Vagina (tissue), 2 donors: ENCODE results near the gene MGLL.

ENCODE experiments used
- CTCF ChIP-seq, 3 experiments: fragments of 450-650 bp in 2 of 3; fragments of 200-600 bp in 1 of 3; sonication (generic) in 1 of 3; IDR thresholded peaks; one replicate each; pipeline ENCODE4 v1.5.1; 2017 to 2019; ENCODE audit warnings: antibody characterized with exemption in 3 of 3, mild to moderate bottlenecking in 2 of 3, moderate library complexity in 2 of 3
- POLR2A ChIP-seq, 2 donors: fragments of 450-650 bp; IDR thresholded peaks; one replicate each; pipeline ENCODE4 v1.6.1; 2017; ENCODE audit warnings: antibody characterized with exemption in 2 of 2, mild to moderate bottlenecking in 2 of 2, moderate library complexity in 2 of 2
- POLR2AphosphoS5 ChIP-seq, 2 donors: sonication (generic); formaldehyde crosslinking; IDR thresholded peaks; one replicate each; pipeline ENCODE4 v1.9.0; 2017; ENCODE audit warnings: antibody characterized with exemption in 2 of 2, mild to moderate bottlenecking in 2 of 2, low read depth in 1 of 2; ENCODE audit not compliant: insufficient read depth in 1 of 2

DNA sequence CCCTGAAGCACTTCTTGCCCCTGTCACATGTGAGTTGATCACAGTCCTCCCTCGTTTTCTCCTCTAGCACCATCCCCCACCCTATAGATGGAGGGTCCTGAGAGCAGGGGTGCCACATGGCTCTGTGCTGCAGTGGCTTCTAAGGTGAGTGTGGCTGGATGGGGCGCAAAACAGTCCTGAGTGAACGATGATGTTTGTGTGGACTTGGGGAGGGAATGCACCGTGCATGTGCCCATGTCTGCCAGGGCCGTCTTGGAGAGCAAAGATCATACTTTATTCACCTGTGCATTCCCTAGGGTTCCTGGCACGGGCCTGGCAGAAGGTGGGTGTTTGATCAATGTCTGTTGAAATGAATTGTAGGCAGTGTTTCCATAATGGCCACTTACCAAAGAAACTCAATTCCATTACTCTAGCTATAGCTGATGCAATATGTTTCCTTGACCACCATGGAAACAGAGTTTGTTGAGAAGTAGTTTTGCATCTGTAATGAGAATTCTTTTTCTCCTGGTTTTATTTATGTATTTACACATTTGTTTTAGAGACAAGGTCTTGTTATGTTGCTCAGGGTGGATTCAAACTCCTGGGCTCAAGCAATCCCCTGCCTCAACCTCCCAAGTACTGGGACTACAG, 91.5 kb downstream of the MGLL start:
- TF ChIP-seq CTCF (IDR thresholded peaks at IDR 0.05) (no peak), POLR2A (IDR thresholded peaks at IDR 0.05) (no peak), POLR2AphosphoS5 (IDR thresholded peaks at IDR 0.05; ENCODE audit: insufficient read depth in 1 of 2, low read depth in 1 of 2) (no peak)
